ENCODE measurements around the gene CIITA.

DNA sequence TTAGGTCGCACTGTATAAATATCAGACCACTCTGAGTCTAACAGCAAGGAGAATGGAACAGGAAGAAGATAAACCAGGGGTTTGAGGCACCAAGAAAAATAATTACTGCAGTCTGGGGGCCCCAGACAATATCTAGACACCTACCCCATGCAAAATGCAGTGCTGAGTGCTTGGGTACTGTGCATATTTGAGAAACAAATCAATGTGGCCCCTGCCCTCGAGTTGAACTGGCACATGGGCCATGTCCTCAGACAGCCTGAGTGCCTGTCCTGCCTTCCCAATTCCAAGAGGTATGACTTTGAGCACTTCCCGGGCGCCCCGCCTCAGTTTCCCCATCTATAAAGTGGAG is 6.2 kb upstream of the CIITA start:
- TF ChIP-seq, protein P1, sequence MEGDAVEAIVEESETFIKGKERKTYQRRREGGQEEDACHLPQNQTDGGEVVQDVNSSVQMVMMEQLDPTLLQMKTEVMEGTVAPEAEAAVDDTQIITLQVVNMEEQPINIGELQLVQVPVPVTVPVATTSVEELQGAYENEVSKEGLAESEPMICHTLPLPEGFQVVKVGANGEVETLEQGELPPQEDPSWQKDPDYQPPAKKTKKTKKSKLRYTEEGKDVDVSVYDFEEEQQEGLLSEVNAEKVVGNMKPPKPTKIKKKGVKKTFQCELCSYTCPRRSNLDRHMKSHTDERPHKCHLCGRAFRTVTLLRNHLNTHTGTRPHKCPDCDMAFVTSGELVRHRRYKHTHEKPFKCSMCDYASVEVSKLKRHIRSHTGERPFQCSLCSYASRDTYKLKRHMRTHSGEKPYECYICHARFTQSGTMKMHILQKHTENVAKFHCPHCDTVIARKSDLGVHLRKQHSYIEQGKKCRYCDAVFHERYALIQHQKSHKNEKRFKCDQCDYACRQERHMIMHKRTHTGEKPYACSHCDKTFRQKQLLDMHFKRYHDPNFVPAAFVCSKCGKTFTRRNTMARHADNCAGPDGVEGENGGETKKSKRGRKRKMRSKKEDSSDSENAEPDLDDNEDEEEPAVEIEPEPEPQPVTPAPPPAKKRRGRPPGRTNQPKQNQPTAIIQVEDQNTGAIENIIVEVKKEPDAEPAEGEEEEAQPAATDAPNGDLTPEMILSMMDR (IDR thresholded peaks at IDR 0.05), result no peak
- TF ChIP-seq POLR2A (IDR thresholded peaks at IDR 0.05), result no peak

Measured in heart left ventricle (tissue), 13 donors.